Astrocyte of the spinal cord (primary cell): ENCODE results near the gene GABBR2.

Experiments
- DNase-seq: peaks from one replicate; pipeline ENCODE4 v3.0.0; 2011; ENCODE audit warnings: low read depth, low spot score
- H3K4me3 ChIP-seq: 2 replicates; pipeline ENCODE4 v1.5.1; 2011; ENCODE audit warnings: low read depth, mild to moderate bottlenecking, low read length, moderate library complexity
- in situ Hi-C: cut with HindIII; loops from 2 replicates; pipeline ENCODE4 v1.10.0; 2017; ENCODE audit warnings: low sequenced_read_pairs
- TF ChIP-seq, protein P1 (sequence below): IDR thresholded peaks from 2 replicates; pipeline ENCODE4 v1.5.1; 2012; ENCODE audit warnings: low read depth, mild to moderate bottlenecking, low read length, inconsistent platforms

Gene GABBR2

DNA sequence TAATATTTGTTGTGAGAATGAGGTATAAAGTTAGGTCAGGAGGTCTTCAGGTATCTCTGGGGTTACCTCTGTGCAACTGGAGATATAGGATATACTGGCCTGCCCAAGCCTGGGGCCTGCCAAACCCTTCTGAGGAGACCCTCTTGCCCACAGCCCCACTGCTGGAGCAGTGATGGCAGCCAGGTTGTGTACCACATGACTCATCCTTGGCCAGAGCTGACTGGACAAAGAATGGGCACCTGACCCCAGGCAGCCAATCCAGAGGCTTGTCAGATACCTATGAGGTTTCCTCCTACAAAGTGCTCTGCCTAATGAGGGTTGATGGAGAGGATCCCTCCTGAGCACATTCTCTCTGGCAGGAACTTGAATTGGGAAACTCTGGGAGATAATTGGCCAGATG is 397.2 kb downstream of the GABBR2 start:
- TF ChIP-seq, protein P1, sequence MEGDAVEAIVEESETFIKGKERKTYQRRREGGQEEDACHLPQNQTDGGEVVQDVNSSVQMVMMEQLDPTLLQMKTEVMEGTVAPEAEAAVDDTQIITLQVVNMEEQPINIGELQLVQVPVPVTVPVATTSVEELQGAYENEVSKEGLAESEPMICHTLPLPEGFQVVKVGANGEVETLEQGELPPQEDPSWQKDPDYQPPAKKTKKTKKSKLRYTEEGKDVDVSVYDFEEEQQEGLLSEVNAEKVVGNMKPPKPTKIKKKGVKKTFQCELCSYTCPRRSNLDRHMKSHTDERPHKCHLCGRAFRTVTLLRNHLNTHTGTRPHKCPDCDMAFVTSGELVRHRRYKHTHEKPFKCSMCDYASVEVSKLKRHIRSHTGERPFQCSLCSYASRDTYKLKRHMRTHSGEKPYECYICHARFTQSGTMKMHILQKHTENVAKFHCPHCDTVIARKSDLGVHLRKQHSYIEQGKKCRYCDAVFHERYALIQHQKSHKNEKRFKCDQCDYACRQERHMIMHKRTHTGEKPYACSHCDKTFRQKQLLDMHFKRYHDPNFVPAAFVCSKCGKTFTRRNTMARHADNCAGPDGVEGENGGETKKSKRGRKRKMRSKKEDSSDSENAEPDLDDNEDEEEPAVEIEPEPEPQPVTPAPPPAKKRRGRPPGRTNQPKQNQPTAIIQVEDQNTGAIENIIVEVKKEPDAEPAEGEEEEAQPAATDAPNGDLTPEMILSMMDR, result no peak
- DNase-seq, result no peak
- H3K4me3 ChIP-seq, result no peak overlapping the region
- in situ Hi-C loops, result no loop called here

DNA sequence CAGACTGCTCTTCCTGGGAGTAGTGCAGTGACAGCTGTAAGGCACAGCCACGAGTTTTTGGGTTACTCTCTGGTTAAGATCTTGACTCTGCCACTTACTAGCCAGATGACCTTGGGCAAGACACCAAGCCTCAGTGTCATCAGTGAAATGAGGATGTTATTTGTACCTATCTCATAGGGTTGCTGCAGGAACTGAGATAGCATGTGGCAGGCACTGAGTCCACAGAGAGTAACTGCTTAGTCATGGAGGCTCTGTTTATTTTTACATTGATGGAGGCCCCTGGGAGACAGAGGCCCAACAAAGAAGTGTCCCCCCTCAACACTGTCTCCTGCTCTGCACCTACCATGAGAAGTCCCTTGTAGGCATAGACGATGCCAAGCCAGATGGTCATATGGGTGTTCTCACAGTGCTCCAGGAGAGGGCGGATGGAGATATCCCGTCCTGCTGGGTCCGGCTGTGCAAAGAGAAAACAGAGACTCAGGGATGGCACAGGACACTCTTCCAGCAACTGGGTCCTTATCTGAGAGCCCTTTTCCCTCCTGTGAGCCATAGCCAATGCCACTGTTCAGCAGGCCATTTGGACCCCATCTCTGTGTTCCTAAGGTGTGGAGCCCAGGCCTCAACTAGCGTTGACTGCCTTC is 397.9 kb downstream of the GABBR2 start:
- no peak for DNase-seq
- TF ChIP-seq, protein P1, result no peak
- H3K4me3 ChIP-seq, result no peak overlapping the region
- in situ Hi-C loops, result no loop called here

DNA sequence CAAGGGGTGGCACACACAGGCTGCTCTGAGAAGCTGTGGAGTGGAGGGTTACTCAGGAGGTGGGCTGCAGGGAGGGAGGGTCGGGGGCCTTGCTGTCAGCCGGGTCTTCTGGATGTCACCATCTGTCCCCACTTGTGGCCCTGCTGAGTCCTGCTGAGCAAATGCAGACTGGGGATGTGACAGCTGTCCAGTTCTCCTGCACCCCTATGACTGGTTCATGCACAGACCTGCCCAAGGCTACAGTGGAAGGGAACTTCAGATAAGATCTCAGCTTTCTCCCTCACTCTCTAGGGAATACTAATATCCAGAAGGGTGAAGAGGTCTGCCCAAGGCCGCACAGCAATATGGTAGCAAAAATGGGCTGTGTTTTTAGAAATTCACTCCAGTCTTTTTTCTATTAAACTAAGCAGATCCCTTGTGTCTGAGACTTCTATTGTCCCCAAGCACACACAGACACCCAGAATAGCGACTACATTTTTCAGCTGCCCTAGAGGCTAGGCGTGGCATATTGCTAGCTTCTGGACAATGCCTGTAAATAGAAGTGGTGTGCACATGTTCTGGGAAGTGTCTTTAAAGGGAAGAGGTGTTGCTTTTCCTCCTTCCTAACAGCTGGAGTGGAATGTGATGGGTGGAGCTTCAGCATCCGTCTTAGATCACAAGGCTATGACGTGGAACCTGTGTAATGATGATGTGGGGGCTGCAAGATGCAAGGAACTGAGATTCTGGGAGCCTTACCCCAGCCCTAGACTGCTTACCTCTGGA is 402.2 kb downstream of the GABBR2 start:
- H3K4me3 ChIP-seq, result no peak overlapping the region
- TF ChIP-seq, protein P1, result no peak
- no peak for DNase-seq
- in situ Hi-C loops, result no loop called here

DNA sequence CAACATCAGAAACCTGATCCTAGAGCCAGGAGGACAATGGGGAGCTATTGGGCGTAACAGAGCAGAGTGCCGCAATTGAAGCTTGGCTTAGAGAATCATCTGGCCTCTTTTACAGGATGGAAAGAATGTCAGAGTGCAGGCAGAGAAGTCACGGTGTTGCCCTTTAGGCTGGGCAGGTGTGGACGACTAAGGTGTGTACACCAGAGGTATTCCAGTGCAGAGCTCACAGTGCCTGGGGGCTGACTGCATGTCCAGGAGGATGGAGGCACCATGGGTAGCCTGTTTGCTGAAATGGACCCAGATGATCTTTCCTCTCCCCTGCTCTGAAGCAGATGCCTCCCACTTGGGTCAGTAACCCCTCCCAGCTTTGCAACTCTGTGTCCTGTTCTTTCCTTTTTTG is 404.4 kb downstream of the GABBR2 start:
- in situ Hi-C loops, result no loop called here
- TF ChIP-seq, protein P1, result no peak
- H3K4me3 ChIP-seq, result no peak overlapping the region
- no peak for DNase-seq

DNA sequence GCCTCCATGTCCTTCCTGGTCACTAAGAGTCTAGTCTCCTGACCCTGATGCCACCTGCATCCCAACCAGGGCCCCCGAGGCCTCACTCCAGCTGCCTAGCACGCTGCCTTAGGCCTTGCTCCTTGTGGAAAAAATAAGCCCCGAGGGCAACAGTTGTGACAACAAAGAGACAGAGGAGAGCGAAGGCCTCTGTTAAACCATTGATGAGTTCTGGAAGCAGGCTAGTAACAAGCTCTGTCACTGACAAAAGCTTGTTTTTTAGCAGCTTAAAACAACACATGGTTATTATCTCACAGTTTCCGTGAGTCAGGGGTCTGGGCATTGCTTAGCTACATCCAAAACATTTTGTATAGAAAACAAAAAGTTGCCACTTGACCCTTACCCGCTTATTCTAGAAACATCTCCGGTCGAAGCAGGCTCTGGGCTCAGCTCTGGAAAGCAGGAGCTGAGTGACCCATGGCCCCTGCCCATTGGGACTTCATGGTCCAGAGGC is 405.1 kb downstream of the GABBR2 start:
- no peak for DNase-seq
- in situ Hi-C loops, result no loop called here

DNA sequence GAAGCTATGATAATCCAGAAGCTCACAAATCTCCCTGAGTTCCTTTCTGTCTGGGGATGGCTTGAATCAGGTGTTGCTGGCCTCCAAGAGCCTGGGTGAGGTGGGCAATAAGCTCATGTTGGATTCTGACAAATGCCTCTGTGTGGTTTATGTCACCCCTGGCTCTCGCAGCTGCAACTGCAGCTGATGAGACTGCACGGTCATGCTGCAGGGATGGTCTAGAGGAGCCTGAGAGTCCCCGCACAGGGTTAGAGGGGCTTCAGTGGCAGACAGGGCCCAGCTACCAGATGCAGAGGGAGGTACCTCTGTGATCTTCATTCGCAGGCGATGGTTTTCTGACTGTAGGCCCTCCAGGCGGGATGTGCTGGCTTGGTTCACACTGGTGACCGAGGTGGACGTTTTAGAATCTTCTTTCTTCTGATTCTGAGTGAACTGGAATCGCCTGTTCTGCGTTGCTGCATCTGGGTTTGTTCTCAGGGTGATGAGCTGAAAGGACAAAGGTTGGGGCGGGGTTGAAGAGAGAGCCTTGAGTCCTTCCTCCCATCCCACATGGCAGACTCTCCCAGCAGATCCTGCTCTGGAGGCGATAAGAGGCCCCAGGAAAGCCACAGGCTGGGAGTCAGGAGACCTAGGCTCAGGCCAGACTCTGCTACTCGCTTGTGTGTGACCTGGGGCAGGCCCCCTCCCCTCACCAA is 405.6 kb downstream of the GABBR2 start:
- no peak overlapping the region for H3K4me3 ChIP-seq
- DNase-seq, result no peak
- TF ChIP-seq, protein P1, result no peak
- in situ Hi-C loops, result no loop called here

More for the DNA sequence above, 405.1 kb downstream of the GABBR2 start:
- TF ChIP-seq, protein P1, result no peak
- H3K4me3 ChIP-seq, result no peak overlapping the region
